Raji (cell line): ENCODE data around the gene THRB.

ENCODE experiments used
- POLR2A ChIP-seq: IDR thresholded peaks from 2 replicates; pipeline ENCODE4 v1.6.1; 2011; ENCODE audit warnings: low read depth, low read length, control low read depth; ENCODE audit not compliant: insufficient read depth

THRB gene

GRCh38 chr3:24407980-24408680 lies 86.5 kb downstream of the THRB start:
- TF ChIP-seq POLR2A, result no peak

- no peak for TF ChIP-seq POLR2A
These were observed 87.8 kb downstream of the THRB start for GRCh38 chr3:24406900-24407299.

- TF ChIP-seq POLR2A, result no peak
These were observed 89.6 kb downstream of the THRB start for GRCh38 chr3:24405057-24405456.

GRCh38 chr3:24401811-24402185 lies 92.9 kb downstream of the THRB start:
- no peak for TF ChIP-seq POLR2A

GRCh38 chr3:24401090-24401810 lies 93.4 kb downstream of the THRB start:
- TF ChIP-seq POLR2A, result no peak

- TF ChIP-seq POLR2A, result no peak
These were observed 94.2 kb downstream of the THRB start for GRCh38 chr3:24400450-24400849.

GRCh38 chr3:24400015-24400414 lies 94.6 kb downstream of the THRB start:
- TF ChIP-seq POLR2A, result no peak

- no peak for TF ChIP-seq POLR2A
These were observed 95.0 kb downstream of the THRB start for GRCh38 chr3:24399614-24400013.

GRCh38 chr3:24396338-24396737 lies 98.3 kb downstream of the THRB start:
- no peak for TF ChIP-seq POLR2A

GRCh38 chr3:24394754-24395153 lies 99.9 kb downstream of the THRB start:
- no peak for TF ChIP-seq POLR2A

GRCh38 chr3:24393316-24393715 lies 101.3 kb downstream of the THRB start:
- TF ChIP-seq POLR2A, result no peak

GRCh38 chr3:24390169-24391130 lies 104.2 kb downstream of the THRB start:
- TF ChIP-seq POLR2A, result no peak

- no peak for TF ChIP-seq POLR2A
These were observed 105.3 kb downstream of the THRB start for GRCh38 chr3:24389108-24390090.

GRCh38 chr3:24388611-24389010 lies 106.0 kb downstream of the THRB start:
- TF ChIP-seq POLR2A, result no peak
